ENCODE data around the gene CD58.
"Not testable (repeated sequence)": the region's sequence is repeated elsewhere in the genome, so short reads cannot be mapped to it uniquely, and the experiment has no call there.

Gene CD58, protein sequence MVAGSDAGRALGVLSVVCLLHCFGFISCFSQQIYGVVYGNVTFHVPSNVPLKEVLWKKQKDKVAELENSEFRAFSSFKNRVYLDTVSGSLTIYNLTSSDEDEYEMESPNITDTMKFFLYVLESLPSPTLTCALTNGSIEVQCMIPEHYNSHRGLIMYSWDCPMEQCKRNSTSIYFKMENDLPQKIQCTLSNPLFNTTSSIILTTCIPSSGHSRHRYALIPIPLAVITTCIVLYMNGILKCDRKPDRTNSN

DNA sequence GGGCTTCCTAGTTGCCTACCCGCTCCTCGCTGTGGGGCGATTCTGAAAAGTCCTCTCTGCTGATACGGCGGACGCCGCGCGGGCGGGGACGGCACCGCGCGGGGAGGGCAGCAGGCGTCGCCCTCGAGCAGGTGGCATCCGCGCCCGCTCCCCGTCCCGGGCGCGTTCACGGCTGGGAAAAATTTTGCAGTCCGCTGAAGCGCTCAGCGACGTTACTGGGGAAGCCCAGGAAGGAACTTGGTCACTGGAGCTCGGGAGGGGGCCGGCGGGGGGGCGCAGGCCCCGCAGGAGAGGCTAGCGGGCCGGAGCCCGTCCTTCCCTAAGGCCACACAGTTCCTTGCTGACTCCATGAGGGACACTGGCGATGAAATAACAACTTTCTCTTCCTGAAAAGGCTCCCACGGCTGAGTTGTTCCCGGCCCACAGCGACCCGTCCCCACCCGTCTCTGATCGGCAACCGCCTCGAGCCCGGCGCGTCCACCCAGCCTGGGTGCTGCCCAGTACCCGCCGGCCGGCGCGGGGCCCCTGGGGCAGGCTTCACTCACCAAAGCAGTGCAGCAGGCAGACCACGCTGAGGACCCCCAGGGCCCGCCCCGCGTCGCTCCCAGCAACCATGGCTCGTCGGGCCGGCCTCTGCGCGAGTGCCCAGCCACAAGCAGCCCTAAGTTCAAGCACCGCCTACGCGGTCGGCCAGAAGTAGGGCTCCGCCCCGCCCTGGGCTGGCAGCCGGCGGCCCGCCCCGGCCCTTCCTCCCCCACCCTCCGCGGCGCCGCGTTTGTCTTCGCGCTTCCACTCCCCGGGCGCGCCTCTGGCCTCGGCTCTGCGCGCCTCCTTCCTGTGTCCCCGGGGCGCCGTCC is at the start of gene CD58:
Gene CD58, minus strand, starts transcription at position 669 of the 857 bp plus-strand sequence. Its CDS starts 54 bp downstream, at position 615.
- DNase-seq (ENCODE audit: extremely low read depth in 1 of 2, low read depth in 1 of 2), result peak; percentile 36 to 73

DNA sequence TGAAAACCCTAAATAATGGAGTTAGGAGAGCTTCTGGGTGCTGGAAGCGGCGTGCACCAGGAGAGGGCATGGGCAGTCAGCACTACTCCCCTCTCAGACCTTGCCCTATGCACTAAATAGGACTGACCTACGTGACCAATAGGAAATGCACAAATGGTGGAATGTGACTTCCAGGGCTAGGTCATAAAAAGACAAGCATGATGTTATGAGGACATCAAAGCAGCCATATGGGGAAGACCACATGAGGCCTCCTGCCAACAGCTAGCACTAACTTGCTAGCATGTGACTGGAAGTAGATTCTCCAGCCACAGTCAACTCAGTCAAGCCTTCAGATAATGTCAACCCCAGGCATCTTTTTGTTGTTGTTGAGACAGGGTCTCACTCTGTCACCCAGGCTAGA is 49.6 kb upstream of the CD58 start:
- not testable (repeated sequence) for DNase-seq (ENCODE audit: extremely low read depth in 1 of 2, low read depth in 1 of 2)

DNA sequence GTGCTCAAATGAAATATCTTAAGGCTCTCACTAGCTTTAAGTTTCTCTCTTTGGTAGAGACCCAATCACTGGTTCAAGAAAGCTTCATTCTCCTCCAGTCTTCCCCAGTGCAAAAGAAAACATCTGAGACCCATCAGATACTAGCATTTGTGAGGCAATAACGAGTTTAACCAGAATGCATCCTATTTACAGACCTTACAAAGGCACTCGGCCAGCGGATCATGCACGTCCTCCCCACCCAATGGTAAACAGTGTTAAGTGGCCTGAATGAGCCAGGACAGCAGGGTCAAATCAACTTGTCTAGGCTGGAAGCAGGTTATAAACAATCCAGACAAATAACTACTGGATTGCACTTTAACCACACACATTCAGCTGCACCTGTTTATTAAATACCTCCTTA is 48.3 kb upstream of the CD58 start:
- DNase-seq (ENCODE audit: extremely low read depth in 1 of 2, low read depth in 1 of 2), result not testable (repeated sequence)

DNA sequence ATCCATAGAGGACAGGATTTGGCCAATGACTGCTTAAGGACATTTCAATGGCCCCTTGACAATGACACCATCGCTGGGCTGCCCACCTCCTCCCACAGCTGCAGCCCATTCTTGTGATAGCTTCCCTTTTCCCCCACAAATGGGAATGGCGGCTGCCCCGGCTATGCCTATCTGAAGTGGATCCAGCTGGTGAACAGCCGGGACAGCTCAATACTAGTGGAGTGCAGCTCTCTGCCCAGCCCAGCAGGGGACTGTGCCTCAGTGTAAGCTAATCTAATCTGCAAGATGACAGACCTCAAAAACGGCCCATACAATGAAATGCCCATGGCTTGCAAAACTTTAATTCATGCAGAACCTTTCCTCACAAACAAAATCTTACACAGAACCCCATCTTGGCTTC is 47.0 kb upstream of the CD58 start:
- DNase-seq (ENCODE audit: extremely low read depth in 1 of 2, low read depth in 1 of 2), result not testable (repeated sequence)

DNA sequence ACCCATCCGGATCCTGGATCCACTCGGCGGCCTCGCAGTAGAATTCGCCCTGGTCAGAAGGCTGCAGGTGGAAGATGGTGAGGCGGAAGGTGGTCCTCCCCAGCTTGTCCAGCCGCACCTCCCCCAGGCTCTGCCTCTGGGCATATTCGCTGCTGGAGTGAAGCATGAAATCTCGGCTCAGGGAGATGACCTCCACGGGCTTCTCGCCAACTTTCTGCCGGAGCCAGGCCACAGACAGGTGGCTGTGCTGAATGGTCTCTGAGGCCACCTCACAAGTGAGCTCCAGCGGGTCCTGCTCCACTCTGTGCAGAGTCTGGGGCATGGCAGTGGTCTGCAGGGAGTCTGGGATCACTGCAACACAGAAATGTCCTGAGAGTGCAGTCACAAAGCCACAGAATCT is 43.0 kb upstream of the CD58 start:
- not testable (repeated sequence) for DNase-seq (ENCODE audit: extremely low read depth in 1 of 2, low read depth in 1 of 2)

DNA sequence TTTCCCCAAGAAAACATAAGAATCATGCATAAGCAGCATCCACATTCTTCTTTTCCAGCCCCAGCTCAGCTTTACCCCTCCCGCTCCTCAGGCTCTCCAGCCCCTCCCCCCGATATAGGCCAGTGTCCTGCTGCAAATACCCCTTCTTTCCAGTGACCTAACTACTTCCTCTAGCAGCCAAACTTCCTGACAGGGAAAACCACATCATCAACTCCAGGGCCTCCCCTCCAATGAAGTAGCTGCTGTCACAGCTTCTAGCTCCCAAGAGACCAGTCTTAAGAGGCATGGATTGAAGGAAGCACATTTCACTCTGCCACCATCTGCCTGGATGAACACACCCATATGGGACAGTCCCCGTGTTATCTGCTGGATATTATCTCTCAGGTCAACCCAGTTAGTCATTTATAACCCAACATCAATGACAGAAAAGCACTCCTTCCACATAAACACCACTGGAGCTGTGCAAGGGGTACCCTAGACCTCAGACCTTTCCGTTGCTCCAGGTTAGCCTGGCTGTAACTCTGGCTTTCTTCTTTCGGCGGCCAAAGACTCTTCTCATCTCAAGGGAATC is 39.1 kb upstream of the CD58 start:
- DNase-seq (ENCODE audit: extremely low read depth in 1 of 2, low read depth in 1 of 2), result not testable (repeated sequence)

DNA sequence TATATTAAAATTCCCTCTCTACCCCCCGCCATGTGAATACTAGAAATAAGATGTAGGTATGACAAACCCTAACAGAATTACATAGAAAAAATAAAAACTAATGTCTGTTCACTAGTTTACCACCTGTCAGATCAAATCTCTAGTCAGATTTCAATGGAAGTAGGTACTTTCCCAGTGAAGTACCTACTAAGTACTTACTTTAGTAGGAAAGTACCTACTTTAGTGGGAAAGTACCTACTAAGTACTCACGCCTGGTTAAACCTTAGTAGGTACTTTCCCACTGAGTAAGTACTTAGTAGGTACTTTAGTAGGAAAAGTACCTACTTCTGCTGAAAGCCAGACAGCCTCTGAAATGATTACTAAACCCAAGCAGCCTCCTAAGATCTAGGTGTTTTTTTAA is 38.0 kb upstream of the CD58 start:
- not testable (repeated sequence) for DNase-seq (ENCODE audit: extremely low read depth in 1 of 2, low read depth in 1 of 2)

DNA sequence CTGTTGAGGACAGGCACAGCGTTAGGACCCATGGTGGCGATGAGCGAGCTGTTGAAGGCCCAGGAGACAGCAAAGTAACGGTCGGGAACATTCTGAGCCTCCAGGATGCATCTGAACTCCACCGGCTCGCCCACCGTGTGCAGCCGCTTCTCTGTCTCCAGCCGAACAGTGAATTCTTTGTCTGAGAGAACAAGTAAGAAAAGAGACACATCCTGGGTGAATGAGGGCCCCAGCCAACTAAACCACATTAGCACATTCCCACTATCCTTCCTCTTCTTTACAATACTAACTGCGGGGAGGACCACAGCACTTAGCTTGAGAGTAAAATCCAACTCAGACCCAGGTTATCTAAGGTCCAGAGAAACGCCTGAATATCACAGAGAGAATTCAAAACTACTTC is 37.3 kb upstream of the CD58 start:
- DNase-seq (ENCODE audit: extremely low read depth in 1 of 2, low read depth in 1 of 2), result not testable (repeated sequence)

DNA sequence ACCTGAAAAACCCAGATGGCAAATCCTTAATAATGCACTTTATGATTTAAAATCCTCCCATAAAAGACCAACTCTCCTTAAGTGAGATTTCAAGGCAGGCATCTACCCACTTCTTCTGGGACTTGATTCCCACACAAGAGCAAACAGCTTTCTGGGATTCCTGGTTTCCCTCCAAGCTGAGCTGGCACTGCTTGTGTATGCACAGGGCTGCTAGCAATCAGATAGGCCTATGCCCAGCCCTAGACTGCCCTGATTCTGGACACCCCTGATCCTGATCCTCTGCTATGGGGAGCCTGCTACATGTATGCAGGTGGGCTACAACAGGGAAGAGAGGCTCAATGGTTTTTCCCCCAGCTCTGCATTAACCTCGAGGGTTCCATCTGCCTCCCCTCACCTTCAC is 36.6 kb upstream of the CD58 start:
- not testable (repeated sequence) for DNase-seq (ENCODE audit: extremely low read depth in 1 of 2, low read depth in 1 of 2)

DNA sequence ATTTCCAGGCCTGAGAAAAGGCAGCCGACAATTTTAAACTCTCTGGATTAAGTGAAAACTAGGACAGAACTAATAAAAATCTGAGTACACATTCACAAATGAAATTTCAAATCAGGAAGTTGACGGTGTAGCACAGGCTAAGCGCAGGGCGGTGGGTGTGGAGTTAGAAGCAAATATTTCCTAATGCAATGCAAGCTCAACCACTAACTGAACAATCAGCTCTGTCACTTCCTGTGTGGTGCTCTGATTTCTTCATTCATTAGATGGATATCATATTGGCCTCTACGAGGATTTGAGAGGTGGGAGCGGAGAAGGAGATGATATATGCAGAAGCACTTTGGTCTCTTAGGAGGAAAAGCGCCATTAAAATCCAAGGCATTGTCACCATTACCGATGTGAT is 35.2 kb upstream of the CD58 start:
- not testable (repeated sequence) for DNase-seq (ENCODE audit: extremely low read depth in 1 of 2, low read depth in 1 of 2)

DNA sequence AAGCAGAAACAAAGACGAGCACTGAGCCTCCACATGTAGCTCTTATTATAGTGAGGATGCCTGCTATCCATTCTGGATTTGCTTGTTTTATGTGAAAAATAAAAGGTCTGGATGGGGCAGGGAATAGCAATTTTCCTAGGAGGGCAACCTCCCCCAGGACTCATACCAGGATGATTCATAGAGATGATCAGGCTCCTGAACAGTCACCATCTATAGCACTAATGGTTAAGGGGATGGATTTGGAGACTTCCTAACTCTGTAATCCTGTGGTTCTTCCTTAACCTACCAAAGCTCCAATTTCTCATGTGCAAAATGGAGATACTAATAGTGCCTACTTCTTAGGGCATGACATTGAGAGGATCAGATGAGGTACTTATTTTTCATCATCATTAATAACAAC is 34.5 kb upstream of the CD58 start:
- no peak for DNase-seq (ENCODE audit: extremely low read depth in 1 of 2, low read depth in 1 of 2)

DNA sequence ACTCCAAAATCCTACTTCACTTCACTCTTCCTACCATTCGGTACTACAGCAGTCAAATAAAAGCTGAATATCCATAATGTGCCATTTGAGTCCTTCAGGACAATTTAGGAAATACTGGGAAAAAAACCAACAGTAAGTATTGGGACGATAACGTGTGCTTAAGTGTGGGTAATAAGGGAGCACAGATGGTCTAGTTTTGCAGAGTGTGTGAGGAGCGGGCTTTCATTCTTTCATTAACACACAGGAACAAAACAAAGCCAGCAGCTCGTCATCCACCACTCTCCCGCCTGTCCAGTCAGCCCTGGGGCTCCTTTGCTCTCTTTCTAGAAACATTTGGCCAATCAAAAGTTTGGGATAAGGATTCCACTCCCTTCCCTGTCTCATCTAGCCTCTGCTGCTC is 33.6 kb upstream of the CD58 start:
- DNase-seq (ENCODE audit: extremely low read depth in 1 of 2, low read depth in 1 of 2), result not testable (repeated sequence)

DNA sequence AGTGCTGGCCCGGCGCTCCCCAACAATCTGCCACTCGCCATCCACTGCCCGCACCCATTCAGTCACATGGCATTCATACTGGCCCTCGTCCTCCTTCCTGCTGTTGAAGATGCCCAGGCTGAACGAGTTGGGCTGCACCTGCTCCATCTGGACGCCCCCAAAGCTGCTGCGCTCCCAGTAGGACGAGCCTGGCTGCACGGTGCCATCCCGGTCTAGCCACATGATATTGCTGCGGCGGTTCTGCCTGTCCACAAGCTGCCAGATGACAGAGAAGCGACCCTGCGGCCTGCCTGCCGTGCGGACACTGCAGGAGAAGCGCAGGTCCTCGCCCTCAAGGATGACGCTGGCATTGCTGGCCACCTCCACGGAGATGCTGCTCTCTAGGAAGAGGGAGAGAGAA is 32.8 kb upstream of the CD58 start:
- DNase-seq (ENCODE audit: extremely low read depth in 1 of 2, low read depth in 1 of 2), result not testable (repeated sequence)

DNA sequence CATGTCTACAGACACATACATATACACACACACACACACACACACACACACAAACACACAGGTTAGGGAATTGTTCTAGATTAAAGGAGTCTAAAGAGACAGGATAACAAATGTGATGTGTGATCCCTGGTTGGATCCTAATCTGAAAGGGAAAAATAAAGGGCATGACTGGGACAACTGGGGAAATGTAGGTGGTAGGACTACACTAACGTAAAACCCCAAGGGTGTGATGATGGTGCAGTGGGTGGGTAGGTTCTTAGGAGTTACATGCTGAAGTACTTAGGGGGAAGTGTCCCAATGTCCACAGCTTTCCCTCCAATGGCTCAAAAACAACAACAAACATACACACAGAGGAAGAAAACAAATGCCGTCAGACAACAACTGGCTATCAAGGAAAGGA is 28.5 kb upstream of the CD58 start:
- DNase-seq (ENCODE audit: extremely low read depth in 1 of 2, low read depth in 1 of 2), result not testable (repeated sequence)

DNA sequence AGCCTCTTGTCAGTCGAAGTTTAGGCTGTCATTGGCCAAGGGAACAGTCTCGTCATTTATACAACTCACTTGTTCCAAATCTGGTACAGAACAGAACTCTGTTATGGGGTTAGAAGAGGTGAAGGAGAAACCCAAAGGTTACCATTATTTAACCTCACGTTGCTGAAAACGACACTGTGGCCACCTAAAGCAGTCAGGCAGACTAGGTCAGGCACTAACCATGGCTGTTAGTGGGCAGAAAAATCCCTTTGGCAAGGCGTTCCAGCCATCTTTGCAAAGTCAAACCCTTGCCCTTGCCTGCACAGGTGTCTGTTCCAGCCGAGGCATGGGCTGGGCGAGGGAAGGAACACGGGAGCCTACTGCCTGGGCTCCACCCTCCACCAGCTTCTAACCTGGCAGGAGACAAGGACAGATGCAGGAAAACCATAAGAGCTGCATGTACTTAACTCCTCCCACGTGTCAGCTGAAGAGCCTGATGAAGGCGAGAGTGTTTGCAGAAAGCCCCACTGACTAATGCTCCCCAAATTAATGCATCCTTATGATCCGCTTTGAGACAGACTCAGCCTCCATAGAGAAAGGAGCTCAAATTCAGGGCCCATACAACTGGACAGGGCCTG is 27.7 kb upstream of the CD58 start:
- not testable (repeated sequence) for DNase-seq (ENCODE audit: extremely low read depth in 1 of 2, low read depth in 1 of 2)

DNA sequence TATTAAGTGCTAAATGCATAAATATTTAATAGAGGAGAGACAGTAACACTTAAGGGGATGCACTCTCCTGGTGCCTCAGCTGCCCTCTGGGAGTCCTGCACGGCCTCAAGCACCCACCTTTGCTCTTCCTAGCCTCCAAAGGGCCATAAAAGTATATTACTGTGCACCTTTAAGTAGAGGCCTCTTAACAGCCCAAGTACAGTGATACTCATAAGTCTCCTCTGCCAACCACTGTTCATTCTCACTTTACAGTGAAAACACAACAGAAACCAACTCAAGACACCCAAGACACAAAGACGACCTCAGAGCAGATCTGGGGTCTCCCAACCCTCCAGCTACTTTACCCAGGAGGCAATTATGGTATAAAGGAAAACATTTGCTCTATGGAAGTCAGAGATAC is 26.6 kb upstream of the CD58 start:
- DNase-seq (ENCODE audit: extremely low read depth in 1 of 2, low read depth in 1 of 2), result not testable (repeated sequence)

DNA sequence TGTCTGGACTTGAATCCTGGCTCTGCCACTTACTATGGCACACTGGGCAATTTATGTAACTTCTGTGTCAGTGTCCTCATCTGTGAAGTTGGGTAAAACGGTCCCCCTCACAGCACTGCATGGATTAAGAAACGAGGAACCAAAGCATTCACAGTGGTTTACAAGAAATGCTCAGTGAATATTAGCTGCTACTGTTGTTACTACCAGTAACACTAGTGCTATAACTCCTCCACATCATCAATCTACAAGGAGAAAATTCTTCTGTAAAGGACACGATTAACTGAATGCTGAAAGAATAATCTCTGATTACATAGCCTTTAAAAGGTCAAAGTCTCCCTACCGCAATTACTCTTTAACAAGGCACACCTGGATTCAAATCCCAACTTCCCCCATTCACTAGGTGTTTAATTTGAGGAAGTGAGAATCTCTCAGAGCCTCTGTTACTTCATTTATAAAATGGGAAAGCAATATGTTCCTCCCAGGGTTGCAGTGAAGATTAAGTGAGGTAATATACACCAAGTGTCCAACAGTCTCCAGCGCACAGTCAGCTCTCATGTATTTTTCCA is 26.0 kb upstream of the CD58 start:
- not testable (repeated sequence) for DNase-seq (ENCODE audit: extremely low read depth in 1 of 2, low read depth in 1 of 2)

DNA sequence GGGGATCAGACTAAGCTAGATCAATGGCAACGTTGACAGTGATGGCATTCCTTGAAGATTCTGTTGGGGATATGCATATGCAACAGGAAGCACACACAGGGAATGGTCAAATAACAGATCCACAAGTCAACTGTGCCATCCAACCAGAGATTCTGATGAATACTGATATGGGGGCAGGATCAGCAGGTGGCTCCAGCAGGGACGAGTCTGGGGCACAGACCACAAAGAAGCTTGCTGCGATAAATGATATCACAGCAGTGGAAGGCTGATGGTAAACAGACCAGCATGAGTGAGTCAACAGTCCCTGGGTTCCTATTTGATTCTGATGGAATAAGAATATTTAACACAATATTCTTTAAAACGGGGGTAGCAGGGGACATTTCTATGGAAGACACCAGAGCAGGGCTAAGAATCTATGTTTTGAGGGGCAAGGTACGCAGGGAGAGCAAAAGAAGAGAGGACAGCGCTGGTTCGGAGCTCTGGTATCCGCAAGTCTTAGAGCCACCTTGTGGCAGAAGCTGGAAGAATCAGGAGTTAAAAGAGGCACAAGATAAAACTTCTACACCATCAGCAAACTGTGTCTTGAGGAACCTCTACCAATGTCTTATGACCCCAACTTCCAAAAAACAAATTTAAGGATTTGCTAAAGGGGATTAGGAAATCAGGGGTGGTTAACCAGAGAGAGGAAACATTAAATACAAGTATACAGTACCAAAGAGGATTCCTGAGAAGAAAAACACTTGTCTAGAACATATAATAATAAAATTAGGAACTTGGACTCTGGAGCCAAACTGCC is 25.3 kb upstream of the CD58 start:
- DNase-seq (ENCODE audit: extremely low read depth in 1 of 2, low read depth in 1 of 2), result not testable (repeated sequence)

DNA sequence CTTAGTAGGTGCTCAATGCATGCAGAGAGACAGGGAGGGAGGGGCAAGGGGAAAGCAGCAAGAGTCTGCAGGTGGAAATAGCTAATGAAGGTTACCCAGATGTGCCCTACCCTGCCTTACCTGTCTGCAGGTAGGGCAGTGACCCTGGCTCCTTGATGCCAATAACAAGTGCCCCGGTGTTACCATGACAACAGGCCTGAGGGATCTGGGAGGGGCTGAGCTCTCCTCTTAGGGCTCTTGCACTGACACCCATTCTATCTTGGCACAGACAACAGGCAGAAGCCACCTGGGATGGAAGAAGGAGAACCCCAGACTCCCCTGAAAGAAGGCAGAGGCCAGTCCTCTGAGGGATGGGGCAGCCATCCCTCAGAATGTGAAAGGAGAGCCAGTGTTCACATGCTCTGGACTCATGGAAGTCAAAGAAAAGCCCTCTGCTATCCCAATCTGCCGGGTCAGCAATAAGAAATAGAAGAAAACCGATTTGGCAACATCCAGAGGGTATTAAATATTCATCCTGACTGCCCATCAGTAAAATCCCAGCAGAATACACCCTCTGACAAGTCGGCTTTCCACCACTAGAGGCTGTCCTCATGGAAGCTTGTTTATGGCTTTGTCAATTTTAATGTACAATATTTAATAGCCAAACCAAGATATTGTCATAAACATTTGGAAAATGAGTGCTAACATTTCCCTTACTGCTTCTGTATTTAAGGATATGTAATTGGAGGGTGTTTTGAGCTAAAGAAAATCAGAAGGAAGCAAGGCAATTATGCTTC is 24.4 kb upstream of the CD58 start:
- DNase-seq (ENCODE audit: extremely low read depth in 1 of 2, low read depth in 1 of 2), result not testable (repeated sequence)

All from activated CD8-positive, alpha-beta memory T cell treated with anti-CD3 and anti-CD28 coated beads for 1 hour (primary cell).